Mesothelial cell of epicardium (in vitro differentiated cells): ENCODE data around the gene EXOC3L4. TPM values are rescaled to one million over a fixed set of nuclear protein-coding genes. Genes with fewer than 3 reads are reported as not detected.

ENCODE experiments used
- DNase-seq, 2 experiments: peaks; one replicate each; pipeline ENCODE4 v3.0.0; 2021; ENCODE audit warnings: low spot score in 2 of 2; ENCODE audit not compliant: unreplicated experiment in 2 of 2
- H3K27ac Mint-ChIP-seq: 2 replicates; pipeline ENCODE4 v1.8.0; 2021; ENCODE audit warnings: mixed read lengths
- H3K27me3 Mint-ChIP-seq: 2 replicates; pipeline ENCODE4 v1.8.0; 2021; ENCODE audit warnings: low read depth, mixed read lengths
- H3K36me3 Mint-ChIP-seq: 2 replicates; pipeline ENCODE4 v1.8.0; 2021; ENCODE audit warnings: mixed read lengths
- H3K4me1 Mint-ChIP-seq: 2 replicates; pipeline ENCODE4 v1.8.0; 2021; ENCODE audit warnings: mixed read lengths
- H3K4me3 Mint-ChIP-seq: 2 replicates; pipeline ENCODE4 v1.8.0; 2021; ENCODE audit warnings: mild to moderate bottlenecking, moderate library complexity, mixed read lengths
- H3K9me3 Mint-ChIP-seq: 2 replicates; pipeline ENCODE4 v1.8.0; 2021; ENCODE audit warnings: mixed read lengths
- CTCF ChIP-seq: fragments of 200-600 bp; sonication (generic); IDR thresholded peaks from one replicate; pipeline ENCODE4 v1.5.0; 2021; ENCODE audit warnings: antibody characterized with exemption; ENCODE audit not compliant: unreplicated experiment
- total RNA-seq: library from RNA; stranded (reverse); gene quantifications from 3 replicates; pipeline ENCODE4 v1.2.1, GENCODE V29; 2021

EXOC3L4 gene
- total RNA-seq, 1 donor from 2014 or later, result not detected

- Mint-ChIP-seq H3K4me3 (no peak overlapping the region), H3K36me3 (peaks cover 2% of the 10 kb centered on the region), H3K27ac (no peak overlapping the region), H3K27me3 (no peaks in the 10 kb centered on the region), H3K9me3 (peaks cover 4% of the 10 kb centered on the region), H3K4me1 (peaks cover 18% of the 10 kb centered on the region)
- no peak for DNase-seq
- no peak for TF ChIP-seq CTCF
Measured at GRCh38 chr14:103061482-103061976, 33.0 kb upstream of the EXOC3L4 start.

DNA sequence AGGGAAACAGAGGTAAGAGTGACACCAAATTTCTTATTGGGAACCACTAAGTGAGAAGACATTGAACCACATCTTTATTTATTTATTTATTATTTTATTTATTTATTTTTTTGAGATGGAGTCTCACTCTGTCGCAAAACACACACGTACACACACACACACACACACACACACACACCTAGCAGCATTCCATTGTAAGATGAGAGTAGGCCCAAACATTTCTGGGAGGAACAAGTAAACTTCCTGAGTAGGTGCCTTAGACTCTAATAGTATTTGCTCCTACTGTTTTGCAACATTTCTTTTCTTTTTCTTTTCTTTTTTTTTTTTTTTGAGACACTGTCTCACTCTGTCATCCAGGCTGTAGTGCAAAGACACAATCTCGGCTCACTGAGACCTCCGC is 30.1 kb upstream of the EXOC3L4 start:
- H3K9me3 Mint-ChIP-seq, result peaks cover 4% of the 10 kb centered on the region
- H3K4me1 Mint-ChIP-seq, result peaks cover 6% of the 10 kb centered on the region
- no peak for DNase-seq

GRCh38 chr14:103064978-103065377 is 29.5 kb upstream of the EXOC3L4 start:
- Mint-ChIP-seq H3K36me3 (peaks cover 2% of the 10 kb centered on the region), H3K4me3 (no peak overlapping the region), H3K27me3 (no peaks in the 10 kb centered on the region), H3K9me3 (peaks cover 4% of the 10 kb centered on the region), H3K4me1 (peaks cover 3% of the 10 kb centered on the region), H3K27ac (no peak overlapping the region)
- DNase-seq, result no peak
- no peak for TF ChIP-seq CTCF

More for the DNA sequence above, 30.1 kb upstream of the EXOC3L4 start:
- H3K36me3 Mint-ChIP-seq, result peaks cover 2% of the 10 kb centered on the region
- no peak overlapping the region for H3K4me3 Mint-ChIP-seq
- H3K27me3 Mint-ChIP-seq, result no peaks in the 10 kb centered on the region
- no peak overlapping the region for H3K27ac Mint-ChIP-seq
- no peak for TF ChIP-seq CTCF

DNA sequence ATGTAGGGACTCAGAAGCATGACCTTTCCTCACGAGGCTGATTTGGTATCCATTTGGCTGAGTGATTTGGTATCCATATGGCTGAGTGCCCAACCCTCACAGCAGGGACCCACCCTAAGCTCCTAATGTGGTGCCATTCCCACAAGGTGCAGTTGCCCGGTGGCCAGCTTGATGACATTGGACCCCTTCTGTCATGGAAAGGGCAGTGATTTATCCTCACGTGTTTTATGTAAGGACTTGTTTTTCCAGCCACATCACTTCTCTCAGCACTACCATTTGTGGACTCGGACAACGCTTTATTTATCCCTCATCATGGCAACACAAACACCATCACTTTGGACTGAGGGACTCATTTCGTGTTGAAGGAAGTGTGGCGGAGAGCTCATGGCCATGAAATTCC is 28.7 kb upstream of the EXOC3L4 start:
- Mint-ChIP-seq H3K27ac (no peak overlapping the region), H3K4me1 (no peaks in the 10 kb centered on the region), H3K36me3 (peaks cover 2% of the 10 kb centered on the region), H3K27me3 (no peaks in the 10 kb centered on the region), H3K4me3 (no peak overlapping the region), H3K9me3 (peaks cover 4% of the 10 kb centered on the region)
- TF ChIP-seq CTCF, result no peak
- no peak for DNase-seq

GRCh38 chr14:103066399-103066798 is 28.1 kb upstream of the EXOC3L4 start:
- no peak for DNase-seq
- no peak for TF ChIP-seq CTCF
- H3K4me3 Mint-ChIP-seq, result no peak overlapping the region
- peaks cover 4% of the 10 kb centered on the region for H3K9me3 Mint-ChIP-seq
- no peak overlapping the region for H3K27ac Mint-ChIP-seq
- H3K36me3 Mint-ChIP-seq, result peaks cover 2% of the 10 kb centered on the region
- H3K4me1 Mint-ChIP-seq, result no peaks in the 10 kb centered on the region
- H3K27me3 Mint-ChIP-seq, result no peaks in the 10 kb centered on the region
